Measurements from ENCODE around the gene POLR2E.
"Not testable (repeated sequence)": the region's sequence is repeated elsewhere in the genome, so short reads cannot be mapped to it uniquely, and the experiment has no call there.

Gene POLR2E

DNA sequence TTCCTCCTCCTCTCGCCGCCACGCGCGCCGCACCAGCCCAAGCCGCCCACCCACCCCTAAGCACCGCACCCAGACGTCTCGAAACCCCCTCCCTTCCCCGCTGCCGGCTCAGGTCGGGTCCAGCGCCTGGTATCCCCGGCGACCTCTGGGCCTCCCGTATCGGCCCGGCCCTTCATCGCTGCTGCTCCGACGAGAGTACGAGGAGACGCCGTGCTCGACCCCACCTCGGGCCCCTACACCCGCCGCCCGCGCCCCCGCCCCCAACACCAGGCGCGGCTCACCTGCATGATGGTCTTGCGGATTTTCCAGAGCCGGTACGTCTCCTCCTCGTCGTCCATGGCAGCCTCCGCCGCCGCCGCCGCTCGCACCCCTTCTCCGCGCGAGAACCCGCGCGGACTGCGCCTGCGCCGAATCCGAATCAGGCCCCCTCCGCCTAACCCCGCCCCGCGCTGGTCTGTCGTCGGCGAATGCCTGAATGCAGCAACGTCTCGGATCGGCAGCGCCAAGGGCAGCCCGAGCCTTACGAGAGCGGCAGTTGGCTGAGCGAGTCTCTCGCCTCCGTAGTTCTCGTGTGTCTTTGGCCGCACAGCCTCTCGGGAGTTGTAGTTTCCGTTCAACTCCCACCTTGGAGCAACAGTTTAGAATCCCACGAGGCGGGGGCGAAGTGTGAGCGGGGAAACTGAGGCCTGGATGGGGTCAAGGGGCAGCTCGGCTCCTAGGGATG, at the start of gene POLR2E:
TSS of gene POLR2E (minus strand) at position 398 of the 724 bp plus-strand sequence. CDS start at position 338, 60 bp downstream.
- DNase-seq: peak; percentile 96

DNA sequence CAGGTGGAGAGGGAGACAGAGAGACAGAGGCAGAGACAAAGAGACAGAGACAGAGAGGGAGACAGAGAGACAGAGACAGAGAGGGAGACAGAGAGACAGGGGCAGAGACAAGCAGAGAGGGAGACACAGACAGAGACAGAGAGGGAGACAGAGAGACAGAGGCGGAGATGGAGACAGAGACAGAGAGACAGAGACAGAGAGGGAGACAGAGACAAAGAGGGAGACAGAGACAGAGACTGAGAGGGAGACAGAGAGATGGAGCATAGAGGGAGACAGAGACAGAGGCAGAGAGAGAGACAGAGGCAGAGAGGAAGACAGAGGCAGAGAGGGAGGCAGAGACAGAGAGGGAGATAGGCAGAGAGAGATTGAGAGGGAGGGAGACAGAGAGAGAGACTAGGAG, 49.6 kb upstream of the POLR2E start:
- DNase-seq: no peak

DNA sequence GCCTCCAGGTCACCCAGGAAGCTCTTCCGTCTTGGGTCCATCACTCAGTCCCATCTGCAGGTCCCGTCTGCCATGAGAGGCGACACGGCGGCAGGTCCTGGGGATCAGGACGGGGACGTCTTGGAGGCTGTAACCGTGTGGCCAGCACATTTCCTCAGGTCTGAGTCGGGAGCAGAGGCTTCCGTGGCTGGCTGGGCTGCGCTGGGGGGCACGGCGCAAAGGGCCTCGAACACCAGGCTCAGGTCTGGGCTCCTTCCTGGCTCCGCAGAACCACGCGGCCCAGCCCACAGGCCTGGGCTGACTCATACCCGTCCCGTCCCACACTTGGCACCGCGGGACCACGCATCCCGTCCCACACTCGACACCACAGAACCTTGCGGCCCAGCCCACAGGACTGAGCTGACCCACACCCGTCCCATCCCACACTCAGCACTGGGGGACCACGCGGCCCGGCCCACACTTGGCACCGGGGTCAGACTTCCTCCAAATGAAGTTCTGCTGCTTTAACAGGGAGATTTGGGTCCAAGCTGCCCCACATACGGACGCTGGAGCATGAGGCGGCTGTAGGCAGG, 48.7 kb upstream of the POLR2E start:
- DNase-seq: no peak

DNA sequence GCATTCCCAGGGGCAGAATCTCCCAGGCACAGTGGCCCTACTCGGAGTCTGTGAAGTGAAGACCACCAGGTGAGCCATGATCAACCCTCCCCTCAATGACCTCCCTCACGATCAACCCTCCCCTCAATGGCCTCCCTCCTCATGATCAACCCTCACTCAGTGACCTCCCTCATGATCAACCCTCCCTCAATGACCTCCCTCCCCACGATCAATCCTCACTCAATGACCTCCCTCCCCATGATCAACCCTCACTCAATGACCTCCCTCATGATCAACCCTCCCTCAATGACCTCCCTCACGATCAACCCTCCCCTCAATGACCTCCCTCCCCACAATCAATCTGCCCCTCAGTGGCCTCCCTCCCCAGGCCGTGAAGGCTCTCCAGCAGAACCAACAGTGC, 46.8 kb upstream of the POLR2E start:
- no peak for DNase-seq

DNA sequence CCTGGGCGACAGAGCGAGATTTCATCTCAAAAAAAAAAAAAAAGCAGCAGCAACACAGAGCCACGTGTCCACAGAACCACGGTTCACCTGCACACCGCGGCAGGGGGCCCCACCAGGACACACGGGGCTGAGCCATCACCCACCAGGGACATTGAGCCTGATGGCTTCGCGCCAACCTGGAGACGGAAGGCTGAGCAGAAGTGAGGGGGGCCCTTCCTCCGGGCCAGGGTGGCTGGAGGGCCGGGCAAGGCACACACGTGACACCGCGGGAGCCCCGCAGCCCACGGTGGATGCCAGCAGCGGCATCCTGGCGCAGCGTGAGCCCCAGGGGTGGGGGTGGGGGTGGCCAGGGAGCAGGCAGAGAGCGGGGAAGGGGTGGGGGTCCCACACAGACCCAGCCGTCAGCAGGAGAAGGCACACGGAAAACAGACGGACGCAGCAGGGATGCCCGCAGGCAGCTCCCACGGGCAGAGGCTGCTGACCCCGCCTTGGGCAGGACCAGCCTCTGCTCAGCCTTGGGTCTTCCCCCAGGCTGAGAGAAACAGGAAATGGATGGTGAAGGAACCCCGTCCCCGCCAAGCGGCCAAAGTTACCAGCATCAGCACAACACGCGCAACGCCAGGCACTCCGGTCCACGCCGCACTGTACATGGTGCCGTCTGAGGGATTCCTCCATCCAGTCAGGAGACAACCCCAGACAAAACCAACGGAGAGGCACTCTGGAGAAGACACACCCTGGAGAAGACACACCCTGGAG, 45.3 kb upstream of the POLR2E start:
- no peak for DNase-seq

DNA sequence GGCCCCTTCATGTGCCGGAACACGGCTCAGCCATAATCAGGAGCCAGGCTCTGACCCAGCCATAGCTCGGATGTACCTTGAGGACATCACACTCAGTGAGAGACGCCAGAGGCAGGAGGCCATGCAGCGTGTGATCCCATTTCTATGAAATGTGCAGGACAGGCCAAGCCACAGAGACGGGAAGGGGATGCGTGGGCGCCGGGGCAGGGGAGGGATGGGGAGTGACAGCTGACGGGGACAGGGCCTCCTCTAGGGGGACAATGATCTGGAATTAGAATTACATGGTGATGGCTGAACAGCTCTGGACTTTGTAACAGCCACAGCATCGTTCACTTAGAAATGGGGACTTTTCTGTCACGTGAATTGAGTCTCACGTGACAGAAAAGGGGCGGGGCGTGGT, 44.0 kb upstream of the POLR2E start:
- no peak for DNase-seq

DNA sequence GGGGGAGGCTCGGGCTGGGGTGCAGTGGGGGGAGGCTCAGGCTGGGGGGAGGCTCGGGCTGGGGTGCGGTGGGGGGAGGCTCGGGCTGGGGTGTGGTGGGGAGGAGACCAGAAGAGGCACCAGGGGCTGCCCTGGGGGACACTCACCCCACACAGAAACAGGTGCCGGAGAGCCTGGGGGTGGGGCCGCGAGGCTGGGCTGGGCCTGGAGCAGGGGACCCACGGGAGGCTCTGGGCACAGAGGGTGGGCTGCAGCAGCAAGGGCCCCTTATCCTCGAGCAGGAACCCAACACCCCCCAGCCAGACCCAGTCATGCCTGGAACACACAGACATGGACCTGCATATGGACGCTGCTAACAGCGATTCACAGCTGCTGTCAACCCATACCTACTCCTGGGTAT, 42.9 kb upstream of the POLR2E start:
- no peak for DNase-seq

DNA sequence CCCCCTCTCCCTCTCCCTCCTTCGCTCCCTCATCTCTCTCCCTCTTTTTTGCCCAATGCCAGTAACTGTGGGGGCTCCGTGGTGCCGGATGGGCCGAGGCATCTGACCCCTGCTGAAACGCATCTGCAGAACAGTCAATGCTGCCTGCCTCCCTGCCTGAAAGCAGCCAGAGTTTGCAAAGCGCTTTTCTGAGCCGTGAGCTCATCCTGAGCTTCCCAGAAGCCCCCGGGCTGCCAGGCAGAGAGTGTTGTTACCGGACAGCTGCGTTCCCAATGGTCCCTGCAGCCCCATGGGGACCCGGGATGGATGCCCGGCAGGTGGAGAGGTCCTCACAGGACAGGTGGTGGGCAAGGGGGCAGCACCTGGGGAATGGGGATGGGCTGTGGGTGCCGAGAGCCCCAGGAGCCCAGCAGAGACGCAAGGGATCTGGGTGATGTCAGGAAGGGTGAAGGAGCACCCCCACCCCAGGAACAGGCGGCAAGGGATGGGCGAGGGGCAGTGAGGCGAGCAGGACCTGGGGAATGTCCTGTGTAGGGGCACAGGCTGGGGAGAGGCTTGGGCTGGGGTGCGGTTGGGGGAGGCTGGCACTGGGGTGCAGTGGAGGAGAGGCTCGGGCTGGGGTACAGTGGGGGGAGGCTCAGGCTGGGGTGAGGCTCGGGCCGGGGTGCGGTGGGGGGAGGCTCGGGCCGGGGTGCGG, 41.6 kb upstream of the POLR2E start:
- DNase-seq: no peak

DNA sequence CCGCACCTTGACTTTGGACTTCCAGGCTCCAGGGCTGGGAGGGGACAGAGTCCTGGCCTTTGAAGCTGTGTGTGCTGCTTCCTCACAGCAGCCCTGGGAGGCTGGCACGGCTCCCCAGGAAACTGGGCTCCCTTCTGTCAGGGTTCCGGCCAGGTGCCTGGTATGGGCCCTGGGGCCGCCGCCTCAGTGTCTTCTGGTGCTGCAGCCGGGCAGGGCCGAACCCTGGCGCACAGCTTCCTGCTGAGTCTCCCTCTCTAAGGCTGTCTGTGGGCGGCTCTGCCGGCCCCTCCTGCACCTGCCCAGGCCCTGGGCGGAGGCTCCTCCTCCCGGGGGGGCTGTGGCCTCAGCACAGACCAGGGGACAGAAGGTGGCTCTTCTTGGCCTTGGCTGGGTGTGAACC, 41.0 kb upstream of the POLR2E start:
- DNase-seq: no peak

DNA sequence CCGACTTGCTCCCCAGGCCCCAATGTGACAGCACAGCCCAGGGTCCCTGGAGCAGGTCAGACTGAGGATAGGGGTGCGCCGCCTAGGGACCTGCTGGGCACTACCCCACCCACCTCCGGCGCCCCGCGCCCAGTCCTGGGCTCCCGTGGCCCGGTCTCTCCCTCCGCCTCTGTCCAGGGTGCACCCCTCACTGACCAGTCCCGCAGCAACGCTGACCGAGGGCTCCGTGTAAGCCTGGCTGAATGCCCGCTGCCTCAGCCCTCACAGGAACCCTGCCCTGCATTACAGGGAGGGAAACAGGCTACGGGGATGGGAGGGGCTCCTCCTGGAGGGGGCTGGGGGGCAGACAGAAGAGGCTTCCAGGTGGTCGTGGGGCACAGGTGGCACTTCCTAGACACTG, 40.3 kb upstream of the POLR2E start:
- no peak for DNase-seq

DNA sequence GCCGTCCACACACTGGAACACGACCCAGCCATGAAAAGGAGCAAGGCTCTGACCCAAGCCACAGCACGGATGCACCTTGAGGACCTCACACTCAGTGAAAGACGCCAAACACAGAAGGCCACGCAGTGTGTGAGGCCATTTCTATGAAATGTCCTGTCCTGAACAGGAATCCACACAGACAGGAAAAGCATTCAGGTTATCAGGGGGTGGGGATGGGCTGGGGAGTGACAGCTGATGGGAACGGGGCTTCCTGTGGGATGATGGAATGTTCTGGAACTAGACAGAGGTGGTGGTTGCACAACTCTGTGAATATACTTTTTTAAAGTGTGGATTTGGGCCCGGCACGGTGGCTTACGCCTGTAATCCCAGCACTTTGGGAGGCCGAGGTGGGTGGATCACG, 39.3 kb upstream of the POLR2E start:
- DNase-seq: no peak

DNA sequence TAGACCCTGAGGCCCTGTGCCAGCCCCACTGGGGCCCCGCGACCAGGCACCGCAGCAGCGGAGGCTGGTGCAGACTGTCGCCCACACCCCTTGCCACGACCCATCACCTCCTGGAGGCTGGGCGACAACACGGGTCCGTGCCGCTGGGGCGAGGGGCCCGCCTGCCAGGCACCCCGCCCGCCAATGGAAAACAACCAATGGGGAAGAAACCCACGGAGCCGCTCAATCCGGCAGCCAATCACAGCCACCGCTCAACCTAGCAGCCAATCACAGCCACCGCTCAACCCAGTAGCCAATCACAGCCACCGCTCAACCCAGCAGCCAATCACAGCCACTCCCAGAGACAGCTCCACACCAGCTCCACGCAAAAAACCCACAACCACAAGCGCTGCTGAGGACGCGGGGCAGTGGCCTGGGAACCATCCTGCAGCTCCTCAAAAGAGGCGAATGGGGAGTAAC, 38.3 kb upstream of the POLR2E start:
- no peak for DNase-seq

DNA sequence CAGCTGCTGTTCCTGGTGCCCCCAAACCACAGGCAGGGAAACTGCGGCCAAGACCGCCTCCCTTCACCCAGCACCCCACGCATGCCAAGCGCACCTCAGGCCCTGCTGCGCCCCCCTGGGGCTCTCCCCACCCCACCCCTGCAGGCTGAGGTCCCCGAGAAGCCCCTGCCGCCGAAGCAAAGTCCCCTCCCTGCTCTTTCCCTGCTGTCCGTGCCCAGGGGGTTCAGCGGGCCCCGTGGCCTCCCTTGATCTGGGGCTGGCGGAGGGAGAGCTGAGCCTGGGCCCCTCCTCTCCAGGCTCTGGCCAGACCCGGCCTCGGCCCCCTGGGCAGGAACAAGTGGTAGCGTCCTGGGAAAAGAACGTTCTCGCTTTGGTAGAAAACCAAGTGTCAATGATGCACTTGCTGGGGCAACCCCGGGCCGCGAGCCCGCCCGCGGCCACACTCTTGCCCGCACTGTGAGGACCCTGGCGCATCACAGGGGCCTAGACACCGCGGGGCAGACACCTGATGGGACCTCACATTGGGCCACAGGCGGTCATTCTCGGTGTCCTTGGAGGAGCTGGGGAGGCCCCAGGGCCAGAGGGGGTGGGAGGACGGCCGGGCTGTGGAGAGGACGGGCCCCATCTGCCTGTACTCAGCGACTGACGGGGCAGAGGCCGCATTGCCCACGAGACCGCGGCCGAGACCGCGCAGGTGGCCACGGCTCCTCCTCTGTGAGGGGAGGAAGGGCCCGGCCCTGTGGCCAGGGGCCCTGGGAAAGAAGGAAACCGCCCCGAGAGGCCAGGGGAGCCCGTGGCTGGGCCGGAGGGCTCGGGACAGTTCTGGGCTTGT, 37.6 kb upstream of the POLR2E start:
- DNase-seq: no peak

DNA sequence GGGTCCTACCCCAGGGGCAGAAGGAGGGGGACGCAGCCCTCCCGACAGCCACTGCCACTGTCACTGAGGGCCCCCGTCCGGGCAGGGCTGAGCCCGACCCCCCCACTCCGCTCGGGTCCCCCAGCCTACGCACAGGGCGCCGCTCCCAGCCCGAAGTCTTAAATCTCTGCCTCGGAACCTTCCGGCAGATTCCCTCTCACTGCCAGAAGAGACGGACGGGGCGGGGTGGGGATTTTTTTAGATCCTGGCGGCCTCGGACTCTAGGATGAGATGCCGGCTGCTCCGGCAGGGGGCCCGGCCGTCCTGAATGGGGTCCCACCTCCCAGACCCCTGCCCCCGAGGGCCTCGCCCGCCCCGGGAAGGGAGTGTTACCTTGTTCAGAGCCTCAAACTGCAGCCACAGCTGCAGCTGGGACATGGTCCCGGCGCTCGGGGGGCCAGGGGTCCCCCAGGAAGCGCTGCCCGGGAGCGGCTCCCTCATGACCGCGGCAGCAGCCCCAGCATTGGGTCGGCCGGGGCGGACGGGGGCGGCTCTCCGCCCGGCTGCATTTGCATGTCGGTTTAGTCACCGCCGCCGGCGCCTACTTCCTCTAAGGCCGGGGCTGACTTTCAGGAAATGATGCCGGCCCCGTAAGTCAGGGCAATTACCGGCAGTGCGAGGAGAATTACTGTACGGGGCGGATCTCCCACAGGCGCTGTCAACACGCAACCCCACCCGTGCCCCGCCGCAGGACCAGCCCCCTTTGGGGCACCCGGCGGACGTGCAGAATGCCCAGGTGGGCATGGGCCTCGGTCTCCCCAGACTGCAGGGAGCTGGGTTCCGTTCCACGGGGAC, 36.8 kb upstream of the POLR2E start:
- DNase-seq: no peak

DNA sequence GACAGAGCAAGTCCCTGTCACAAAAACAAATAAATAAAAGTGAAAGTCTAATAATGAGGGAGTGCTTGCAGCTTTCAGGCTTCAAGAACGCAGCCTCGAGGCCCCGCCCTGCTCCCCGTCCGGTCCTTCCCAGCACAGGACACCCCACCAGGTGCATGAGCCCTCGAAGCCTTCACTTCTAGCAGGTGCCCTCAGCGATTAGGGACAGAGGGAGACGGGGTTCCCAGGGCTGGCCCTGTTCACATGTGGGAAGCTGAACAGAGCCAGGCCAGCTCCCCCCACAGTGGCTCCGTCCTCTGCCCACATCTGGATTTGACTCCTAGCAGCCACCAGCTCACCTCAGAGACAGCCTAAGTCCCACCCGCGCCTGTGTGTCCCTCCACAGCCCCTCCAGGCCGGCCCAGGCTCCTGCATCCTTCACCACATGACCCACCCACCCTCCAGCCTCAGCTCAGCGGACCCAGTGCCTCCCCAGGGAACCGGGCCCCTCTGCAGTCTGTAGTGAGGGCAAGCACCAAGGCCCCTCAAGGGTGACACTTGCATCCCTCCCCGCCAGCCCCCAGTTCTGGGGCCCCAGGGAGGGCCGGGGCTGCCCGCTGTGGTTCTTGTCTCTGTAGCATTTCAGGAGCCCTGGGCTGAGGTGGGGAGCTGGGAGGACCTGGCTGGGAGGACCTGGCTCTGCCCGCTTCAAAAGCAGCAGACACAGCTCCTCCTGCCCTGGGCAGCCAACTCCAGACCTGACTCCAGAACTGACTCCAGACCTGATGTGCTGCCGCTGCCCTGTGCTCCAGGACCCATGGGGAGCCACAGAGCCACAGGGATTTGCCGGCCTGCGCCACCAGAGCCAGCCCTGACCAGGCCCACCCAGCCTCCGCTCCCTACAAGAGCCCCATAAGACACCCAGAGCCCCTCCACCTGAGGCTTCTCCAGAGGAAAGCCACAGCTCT, 35.9 kb upstream of the POLR2E start:
- DNase-seq: no peak

DNA sequence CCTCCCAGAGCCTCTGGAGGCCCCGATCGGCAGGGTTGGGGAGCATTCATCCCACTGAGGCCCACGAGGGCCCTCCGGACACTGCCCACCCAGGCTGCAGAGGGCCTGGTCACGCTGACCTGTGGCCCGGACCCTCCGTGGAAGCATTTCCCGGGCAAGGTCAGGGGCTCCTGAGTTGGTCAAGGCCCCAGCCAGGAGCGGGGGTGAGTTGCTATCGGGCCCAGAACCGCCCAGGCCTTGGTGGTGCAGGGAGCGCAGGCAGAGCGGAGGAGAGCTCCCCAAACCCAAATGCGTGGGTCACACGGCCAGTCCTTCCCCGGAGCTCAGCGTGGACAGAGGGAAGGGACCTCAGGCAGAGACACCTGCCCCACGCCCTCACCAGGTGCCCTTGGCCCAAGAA, 34.4 kb upstream of the POLR2E start:
- DNase-seq: no peak

DNA sequence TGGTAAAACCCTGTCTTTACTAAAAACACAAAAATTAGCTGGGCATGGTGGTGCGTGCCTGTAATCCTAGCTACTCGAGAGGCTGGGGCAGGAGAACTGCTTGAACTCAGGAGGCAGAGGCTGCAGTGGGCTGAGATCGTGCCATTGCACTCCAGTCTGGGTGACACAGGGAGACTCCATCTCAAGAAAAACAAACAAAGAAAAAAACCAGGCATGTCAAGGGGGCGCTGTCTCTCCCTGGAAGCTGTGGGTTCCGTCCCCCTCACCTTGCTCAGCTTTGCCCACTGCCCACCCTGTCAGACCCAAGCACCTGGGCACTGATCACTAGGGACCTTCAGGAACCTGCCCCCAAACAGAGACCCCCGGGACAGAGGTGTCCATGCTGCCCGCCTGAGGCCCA, 33.9 kb upstream of the POLR2E start:
- not testable (repeated sequence) for DNase-seq

DNA sequence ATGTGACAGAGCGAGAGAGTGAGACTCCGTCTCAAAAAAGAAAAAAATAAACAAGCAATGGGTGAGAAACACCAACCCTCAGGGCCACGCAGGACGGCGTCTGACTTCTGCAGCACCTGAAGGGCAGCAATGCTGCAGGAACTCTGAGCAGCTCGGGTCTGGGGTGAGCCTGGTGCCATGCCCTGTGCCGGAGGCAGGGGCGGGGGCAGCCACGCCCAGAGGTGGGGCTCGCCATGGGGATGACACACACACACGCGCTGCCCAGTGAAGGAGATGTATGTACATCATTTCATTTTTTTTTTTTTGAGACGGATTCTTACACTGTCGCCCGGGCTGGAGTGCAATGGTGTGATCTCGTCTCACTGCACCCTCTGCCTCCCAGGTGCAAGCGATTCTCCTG, 32.9 kb upstream of the POLR2E start:
- no peak for DNase-seq

DNA sequence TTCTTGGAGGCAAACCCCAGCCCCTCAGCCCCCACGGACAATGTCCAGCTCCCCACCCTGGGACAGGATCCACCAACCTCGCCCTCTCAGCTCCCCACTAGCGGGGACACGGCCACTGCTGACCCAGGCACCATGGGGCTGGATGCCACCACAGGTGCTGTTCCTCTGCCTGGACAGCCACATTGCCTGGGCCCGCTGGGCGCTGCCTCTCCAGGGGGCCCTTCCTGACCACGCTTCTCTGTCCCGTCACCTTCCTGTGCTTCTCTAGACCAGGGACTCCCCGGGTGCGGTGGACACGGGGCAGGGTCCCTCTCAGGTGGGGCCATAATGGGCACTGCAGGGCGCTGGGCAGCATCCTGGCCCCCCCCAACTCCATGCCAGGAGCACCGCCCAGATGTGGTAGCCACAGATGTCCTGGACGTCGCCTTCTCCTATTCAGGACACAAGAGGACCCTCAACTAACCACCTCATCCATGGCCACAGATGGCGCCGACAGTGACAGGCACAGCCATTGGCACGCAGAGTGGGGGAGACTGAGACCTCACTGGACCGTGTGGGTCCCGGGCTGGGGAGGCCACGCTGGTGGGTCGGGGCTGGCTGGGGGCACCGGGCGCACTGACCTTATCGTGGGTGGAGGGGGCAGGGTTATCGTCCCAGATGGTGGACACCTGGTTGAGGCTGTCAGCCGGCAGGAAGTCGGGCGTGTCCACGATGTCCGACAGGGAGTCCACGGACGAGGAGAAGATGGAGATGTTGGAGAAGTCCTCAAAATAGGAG, 32.0 kb upstream of the POLR2E start:
- no peak for DNase-seq
